LoVo (cell line): ENCODE measurements around the gene SCN9A.
"Not testable (repeated sequence)": the region's sequence is repeated elsewhere in the genome, so short reads cannot be mapped to it uniquely, and the experiment has no call there.

Experiments used
- DNase-seq: peaks from one replicate; pipeline ENCODE4 v3.0.0-alpha.2; 2016; ENCODE audit warnings: low spot score

SCN9A gene

DNA sequence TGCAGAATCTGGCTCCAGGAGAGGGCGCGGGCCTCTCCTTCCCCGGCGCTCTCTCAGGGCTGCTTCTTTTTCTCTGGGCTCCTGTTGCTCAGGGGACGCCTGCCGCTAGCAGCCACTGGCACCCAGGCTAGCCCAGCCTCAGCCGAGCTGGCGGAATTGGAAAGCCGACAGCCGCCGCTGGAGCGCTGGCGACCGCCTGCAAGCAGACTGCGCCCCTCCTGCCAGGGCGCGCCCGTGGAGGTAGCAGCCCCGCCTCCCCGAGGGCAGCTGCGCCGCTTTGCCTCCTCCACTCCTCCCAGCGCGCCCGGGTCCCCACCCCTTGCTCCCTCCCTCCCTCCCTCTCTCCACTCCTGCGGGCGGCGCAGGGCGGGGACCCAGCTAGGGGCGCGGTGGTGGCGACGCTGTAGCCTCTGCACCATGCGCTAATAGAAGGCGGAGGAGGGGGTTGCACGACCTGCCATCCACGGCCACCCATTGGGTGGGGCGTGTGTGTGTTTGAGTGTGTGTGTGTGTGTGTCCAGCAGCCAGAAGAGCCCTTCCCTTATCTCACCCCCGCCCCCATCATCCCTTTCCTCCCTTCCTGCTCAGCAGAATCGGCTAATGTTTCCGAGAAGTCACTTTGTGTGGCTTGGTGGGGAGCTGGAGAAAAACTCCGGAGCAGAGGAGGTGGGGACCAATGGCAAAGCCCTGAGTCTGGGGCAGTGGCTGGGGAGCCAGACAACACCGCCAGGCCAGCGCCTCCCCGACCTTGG is at the start of gene SCN9A:
Gene SCN9A, minus strand, starts transcription at position 209 of the 752 bp plus-strand sequence. CDS start 64,188 bp downstream, outside the sequence.
- DNase-seq, result peak; percentile 59

DNA sequence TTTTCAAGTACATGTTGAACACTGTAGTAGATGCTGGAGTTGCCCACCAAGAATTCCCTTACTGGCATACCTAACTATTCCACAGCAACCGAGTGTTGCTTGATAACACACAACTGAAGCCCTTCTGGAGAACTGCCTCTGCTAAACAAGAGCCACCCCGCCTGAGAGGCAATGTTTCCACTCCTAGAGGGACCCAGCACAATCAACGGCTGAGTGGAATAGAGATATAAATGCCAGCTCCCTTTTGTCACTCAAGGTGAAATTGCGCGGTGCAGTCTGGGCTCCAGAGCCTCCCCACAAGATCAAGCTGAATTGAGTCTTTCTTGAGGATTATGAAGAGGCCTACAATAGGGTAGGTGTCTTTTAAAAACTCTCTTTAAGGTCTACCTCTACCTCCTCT is 49.1 kb upstream of the SCN9A start:
- DNase-seq, result no peak

DNA sequence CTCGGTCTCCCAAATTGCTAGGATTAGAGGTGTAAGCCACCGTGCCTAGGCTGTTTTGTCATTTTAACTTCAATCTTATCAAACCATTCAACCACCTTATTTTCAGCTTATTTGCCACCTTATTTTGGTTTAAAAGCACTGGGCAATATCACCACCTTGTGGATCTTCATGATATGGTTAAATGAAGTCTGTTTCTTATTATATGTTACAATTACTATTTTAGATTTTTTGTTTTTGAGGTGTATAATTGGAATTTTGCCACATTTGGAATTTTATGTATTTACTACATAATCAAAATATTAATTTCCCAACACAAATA is 43.8 kb upstream of the SCN9A start:
- no peak for DNase-seq

DNA sequence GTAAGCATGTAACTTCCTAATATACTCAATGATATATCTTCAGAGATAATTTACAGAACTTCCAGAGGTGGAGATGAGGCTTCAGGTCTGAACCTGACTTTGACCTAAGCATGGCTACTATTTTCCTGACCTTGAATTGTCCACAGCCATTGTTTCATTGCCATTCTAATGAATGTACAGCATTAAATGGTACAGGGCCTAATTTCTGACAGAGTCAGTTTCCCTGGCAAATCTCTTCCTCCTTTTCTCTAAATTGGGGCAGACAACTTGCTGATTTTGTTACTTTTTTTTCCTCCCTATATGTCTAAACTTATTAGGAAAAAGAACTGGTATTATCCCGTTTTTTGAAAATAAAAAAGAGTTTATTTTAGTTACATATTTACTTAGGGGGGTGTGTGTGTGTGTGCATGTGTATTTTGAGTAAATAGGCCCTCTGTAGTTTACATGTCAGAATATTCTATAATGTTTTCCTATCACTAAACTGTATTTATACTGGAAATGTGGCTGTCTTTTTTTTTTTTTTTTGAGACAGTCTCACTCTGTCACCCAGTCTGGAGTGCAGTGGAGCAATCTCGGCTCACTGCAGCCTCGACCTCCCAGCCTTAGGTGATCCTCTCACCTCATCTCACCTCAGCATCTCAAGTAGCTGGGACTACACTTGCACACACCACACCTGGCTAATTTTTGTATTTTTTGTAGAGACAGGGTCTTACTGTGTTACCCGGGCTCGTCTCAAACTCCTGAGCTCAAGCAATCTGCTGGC is 43.3 kb upstream of the SCN9A start:
- DNase-seq, result no peak

DNA sequence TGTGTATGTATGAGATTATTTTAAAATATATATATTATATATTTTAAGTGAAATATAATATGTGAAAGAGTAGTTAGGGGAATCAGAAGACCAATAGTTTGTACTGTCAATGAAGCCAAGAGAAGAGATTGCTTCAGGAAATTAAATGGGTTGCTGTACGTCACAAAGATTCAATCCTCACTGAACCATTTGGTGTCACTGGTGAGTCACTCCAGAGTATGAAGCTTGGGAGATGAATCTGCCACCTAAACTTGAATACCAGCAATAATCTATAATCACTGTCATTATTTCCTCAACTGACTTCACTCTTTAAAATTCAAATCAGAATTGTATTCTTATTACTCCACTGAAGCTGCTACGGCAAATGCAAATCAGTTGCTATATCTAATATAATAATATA is 41.9 kb upstream of the SCN9A start:
- DNase-seq, result no peak

DNA sequence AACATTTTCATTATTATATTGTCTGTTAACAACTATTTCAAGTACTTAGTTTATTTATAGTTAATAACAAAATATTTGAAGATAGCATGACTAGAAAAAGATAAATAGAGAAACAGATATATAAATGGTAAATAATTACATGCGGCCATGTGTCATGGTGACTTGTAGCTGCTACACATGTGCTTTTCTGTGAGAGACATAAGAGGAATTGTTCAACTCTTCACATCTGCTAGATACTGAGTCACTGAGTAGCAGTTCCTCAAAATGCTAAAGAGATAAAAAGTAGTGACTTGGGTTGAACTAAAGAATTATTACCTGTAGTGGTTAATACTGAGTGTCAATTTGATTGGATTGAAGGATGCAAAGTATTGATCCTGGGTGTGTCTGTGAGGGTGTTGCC is 37.5 kb upstream of the SCN9A start:
- no peak for DNase-seq

DNA sequence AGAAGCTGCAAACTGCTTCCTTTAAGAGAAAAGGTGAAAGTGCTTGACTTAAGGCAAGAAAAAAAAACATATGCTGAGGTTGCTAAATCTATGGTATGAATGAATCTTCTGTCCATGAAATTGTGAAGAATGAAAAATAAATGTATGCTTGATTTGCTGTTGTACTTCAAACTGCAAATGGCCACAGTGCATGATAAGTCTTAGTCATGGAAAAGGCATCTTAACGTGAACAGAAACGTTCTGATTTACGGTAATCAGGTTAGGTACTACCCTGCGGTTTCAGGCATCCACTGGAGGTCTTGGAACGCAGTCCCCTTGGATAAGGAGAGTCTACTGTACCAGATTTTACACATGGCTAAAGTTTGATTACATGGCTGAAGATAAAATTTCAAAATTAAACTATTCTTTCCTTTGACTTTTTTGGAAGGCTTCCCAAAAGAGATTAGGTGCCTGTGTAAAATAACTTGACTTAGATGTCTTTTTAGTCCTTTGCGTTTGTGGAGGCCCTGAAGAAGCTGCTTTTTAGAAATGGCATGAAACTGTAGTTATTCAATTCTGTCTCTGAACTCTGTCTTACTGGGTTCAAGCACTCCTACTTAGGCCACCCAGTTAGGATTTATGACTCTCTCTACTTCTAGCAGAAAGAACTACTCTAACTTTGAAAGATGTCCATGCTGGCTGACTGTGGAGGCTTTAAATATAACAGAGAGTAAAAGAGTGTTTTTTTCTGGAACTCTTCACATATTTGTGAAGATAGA is 35.9 kb upstream of the SCN9A start:
- DNase-seq, result no peak

DNA sequence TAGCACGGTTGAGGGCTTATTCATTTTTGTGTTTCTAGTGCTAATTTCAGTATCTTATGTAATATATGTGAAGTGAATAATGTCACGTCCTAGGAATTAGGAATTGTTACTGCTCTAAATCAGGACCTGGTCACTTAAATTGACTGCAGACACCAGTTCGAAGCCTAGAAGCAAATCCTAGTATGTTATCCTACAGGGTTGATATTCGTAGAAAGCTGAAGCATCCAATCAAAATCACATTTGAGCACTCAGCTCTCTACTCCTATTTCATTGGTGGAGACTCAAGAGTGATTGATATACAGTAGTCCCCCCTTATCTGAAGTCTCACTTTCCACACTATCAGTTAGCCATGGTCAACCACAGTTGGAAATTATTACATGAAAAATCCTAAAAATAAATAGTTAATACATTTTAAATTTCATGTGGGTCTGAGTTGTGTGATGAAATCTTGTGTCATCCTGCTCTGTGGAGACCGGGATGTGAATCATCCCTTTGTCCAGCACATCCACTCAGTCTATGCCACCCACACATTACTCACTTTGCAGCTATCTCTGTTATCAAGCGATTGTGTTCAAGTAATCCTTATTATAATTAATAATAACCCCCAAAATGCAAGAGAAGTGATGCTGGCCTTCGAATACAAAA is 35.2 kb upstream of the SCN9A start:
- peak; percentile 26 for DNase-seq

DNA sequence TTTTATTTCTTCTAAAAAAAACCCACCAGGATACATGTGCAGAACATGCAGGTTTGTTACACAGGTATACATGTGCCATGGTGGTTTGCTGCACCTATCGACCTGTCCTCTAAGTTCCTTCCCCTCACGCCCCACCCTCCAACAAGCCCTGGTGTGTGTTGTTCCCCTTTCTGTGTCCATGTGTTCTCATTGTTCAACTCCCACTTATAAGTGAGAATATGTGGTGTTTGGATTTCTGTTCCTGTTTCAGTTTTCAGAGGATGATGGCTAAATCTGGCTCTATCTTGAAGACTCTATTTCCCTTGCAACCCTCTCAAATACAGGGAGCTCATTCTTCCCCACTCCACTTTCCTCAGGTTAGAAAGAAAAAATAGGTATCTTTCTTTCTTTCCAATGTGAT is 32.0 kb upstream of the SCN9A start:
- not testable (repeated sequence) for DNase-seq

DNA sequence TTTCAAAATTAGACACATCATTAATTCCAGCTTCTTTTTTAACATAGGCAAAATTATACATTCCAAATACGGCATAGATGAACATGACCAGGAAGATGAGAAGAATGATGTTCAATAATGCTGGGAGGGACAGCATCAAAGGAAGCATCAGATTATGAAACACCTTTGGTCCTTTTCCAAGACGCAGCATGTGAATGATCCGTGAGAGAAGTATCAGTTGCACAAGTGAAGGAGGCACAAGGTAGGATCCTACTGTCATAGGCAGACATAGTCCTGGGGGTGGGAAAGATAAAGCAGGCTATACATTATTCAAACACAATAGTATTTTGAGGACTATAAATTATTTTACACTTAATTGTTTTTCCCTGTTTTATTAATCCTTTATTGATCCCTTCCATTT is 30.6 kb upstream of the SCN9A start:
- DNase-seq, result no peak

DNA sequence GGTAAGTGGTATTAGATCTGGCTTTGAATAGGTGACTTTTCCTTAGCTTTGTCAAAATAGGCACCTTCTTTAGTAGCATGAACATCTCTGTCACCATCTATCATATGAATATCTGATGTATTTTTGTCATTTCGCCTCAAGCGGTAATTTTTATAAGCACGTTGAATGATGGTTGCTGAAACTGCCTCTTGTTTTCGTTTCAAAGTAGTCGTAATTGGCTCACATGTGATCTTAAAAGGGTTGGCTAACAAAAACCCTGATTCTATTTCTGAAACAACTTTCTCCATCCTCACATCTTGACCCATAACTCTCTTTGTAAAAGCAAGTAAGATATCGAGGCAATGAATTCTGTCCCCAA is 29.8 kb upstream of the SCN9A start:
- DNase-seq, result no peak

DNA sequence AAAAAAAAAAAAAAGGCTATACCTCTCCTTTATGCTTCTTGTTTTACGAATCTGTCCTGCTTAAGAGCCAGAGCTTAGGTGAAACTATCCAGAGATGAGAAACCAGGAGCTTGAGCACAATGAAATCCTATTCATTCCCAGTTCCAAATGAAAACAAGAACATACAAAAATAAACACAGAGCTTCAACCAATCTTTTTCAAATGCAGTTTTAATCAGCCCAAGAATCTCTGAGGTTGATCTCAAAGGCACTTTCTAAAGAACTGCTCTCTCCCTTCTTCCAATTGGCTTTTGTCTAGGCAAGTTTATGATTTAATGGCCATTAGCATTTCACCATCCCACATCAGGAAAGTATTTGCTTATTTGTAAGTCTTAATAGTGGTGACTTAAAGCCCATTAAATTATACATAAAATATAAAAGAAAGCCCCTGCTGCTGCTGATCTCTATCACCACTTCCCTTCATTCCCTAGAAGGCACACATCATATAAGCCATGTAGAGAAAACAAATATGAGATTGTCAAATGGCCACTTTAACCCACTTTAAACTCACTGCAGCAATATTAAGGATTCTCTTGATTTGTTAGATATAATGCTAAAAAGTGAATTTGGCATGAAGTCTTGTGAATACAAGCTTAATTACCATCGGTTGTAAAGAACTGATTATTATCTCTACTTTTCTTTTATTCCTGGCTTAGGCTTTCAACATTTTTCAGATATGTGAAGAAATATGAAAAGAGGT is 29.3 kb upstream of the SCN9A start:
- DNase-seq, result no peak

DNA sequence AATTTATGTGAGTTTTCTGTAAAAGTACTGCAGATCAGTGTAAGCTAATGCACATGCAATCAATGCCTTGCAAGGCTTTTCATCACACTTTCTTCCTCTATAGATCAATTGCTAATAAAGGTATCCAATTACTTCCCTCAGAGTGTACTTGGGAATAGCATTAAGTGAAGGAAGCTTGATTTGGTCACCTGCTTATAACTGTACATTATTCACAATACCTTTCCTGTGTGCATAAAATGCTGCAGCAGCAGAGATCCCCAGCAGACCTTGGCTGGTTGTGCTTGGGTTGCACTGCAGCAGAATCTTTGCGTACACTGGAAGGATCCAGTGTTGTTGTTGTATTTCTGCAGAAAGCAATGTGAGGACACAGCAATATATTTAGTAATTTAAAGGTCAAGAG is 18.5 kb upstream of the SCN9A start:
- DNase-seq, result no peak

DNA sequence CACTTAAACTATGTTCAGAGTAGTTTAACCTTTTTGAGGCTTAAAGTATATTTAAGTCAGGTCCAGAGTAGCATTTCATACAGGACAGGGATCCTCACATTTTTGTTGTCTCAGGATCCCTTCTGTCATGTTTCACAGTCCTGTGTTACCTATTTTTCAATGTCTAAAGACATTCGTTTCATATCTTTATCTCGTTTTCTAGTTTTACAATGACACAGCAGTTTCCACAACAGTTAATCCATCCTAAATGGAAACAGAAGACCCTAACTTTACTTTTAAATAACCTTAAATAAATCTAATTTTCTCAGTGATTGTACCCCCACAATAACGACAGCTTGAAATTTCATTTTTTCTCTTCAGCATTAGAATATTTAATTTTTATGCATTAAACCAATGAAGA is 17.3 kb upstream of the SCN9A start:
- no peak for DNase-seq

DNA sequence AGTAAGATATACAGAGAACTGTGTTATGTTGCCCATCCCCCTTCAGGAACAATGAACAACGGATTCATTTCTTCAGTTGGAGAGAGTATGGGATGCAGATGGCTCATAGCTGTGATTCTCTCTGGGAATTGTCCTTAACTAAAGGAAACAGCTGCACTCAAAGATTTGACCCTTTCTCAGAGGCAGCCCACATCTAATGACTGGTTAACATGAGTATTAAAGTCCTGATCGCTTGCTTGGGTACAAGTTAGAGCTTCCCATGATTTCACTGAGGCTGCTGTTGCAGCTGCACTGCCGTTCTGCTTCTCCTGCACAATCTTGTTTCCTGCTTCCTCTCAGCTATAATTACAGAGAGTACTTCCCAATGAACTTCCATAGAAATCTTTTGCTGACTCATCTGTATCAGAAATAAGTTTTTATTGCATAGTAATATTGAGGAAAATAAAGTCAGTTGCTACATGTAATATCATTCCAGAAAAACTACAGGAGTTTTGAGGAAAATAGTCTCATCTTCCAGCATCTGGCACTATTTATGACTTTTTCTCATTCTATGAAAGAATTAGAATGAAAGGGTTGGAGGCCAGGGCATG is 12.8 kb upstream of the SCN9A start:
- no peak for DNase-seq

DNA sequence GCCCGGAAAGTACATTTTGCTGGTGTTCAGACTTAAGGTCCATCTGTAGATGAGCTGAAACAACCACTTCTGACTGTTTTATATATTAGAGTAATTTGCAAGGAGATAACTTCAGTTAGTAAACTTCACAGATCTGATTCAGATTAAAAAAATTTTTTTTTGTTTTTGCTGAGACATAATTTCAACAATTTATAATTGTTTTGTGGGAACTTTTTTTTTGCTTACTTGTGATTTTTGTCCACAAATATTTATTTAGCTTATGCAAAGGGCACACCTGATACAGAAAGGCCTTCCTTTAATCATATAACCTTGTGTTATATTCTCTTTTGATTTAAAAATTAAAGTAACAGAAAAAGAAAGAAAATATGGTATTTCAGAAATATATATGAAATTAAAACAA is 9.6 kb upstream of the SCN9A start:
- no peak for DNase-seq

DNA sequence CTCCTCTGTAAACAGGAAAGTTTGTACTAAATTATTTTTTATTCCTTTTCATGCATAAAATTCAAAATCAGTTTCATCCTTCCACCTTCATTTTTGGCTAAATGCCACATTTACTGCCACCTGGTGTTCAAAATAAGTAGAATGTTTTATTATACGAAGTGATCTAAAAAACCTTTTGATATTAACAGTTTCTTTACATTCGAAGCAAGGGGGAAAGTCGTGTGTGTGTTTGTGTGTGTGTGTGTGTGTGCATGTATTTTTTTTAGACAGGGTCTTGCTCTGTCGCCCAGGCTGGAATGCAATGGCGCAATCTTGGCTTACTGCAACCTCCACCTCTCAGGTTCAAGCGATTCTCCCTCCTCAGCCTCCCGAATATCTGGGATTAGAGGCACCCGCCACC is 9.0 kb upstream of the SCN9A start:
- peak; percentile 26 for DNase-seq

DNA sequence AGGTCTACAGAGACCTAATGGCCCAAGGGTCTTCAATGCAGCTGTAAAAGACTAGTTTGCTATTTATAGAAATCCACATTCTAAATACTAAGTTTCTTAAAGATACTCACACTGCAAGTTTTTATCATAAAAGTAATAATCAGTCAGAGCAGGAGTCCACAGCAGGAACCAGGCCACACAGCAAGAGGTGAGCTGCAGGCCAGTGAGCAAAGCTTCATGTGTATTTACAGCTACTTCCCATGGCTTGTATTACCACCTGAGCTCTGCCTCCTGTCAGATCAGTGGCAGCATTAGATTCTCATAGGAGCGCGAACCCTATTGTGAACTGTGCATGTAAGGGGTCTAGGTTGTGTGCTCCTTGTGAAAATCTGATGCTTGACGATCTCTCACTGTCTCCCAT is 6.7 kb upstream of the SCN9A start:
- no peak for DNase-seq

DNA sequence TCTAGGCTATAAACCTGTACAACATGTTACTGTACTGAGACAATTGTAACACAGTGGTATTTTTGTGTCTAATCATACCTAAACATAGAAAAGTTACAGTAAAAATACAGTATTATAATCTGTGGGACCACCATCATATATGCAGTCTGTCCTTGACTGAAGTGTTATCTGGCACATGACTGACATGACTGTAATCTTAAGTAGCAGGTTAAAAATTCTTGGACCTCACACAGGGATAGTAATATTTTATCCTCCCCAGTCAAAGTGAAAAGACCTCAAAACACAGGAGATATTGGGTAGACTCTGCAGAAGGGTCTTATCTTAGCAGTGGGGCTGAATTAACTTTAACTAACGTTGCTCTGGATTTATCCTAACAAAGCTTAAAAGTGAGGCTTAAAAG is 4.9 kb upstream of the SCN9A start:
- DNase-seq, result no peak

DNA sequence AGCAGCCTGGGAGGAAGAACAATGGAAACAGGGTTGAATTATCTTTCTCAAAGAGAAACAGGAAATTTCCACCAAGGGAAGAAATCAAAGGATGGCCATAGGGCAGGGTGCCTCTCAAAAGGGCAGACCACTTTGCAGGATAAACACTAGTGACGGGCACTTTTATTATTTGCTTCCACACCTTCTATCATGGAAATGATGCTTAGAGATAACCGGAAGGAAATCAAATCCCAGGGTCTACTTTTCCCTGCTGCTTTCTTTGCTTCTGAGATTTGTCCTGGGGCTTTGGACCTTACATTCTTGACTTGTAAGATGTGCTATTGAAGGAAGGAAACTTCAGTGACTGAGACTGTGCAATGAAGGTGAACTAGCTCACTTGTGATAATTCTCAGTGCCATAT is 1.1 kb upstream of the SCN9A start:
- no peak for DNase-seq

DNA sequence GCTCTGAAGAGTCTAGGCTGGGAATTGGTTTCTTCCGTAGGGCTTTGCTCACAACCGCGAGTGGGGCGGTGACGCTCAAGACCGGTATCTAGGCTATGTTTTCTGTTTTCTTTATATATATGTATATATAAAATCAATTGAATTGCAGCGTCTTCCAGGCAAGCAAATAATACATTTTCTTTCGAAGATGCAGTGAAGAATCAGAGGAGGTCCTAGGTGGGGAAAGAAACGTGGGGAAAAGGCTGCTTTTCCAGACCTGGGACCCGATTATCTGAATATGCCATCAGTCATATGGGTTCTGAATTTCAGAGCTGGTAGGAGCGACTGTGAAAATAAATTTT is 714 bp upstream of the SCN9A start:
- no peak for DNase-seq
